H1 (cell line): ENCODE measurements around the gene IL9R. TPM values are rescaled to one million over a fixed set of nuclear protein-coding genes. Genes with fewer than 3 reads are reported as not detected.
"Not testable (repeated sequence)": the region's sequence is repeated elsewhere in the genome, so short reads cannot be mapped to it uniquely, and the experiment has no call there.

Experiments used
- CTCF ChIA-PET: fragments of 300-600 bp; sonication (Branson Sonifier 250); formaldehyde crosslinking; loops from one replicate; lab custom pipeline; 2021; ENCODE audit not compliant: partially characterized antibody; lab: Charles Lee
- POLR2A ChIA-PET: fragments of 300-600 bp; sonication (Branson Sonifier 250); formaldehyde crosslinking; loops from one replicate; lab custom pipeline; 2021; ENCODE audit warnings: inconsistent platforms; ENCODE audit not compliant: partially characterized antibody; lab: Charles Lee
- DNase-seq, 2 experiments: peaks; one replicate each; pipeline versions ENCODE4 v3.0.0 to v3.0.0-alpha.2; 2010 to 2022; ENCODE audit warnings: low spot score in 2 of 2, low read depth in 1 of 2, mixed read lengths in 1 of 2
- FAIRE-seq: peaks from 2 replicates; lab custom pipeline; 2011; peaks lifted over from hg19 to GRCh38; lab: Jason Lieb, UNC
- H2AFZ ChIP-seq: 2 replicates; pipeline ENCODE4 v1.8.1; 2012; ENCODE audit warnings: low read length, inconsistent platforms
- H2AK5ac ChIP-seq: 2 replicates; pipeline ENCODE4 v1.6.1; 2013; ENCODE audit warnings: low read depth, low read length
- H2BK120ac ChIP-seq: replicated peaks from 2 replicates; pipeline ENCODE3; 2013; ENCODE audit warnings: low read depth, low read length, inconsistent platforms
- H2BK12ac ChIP-seq: 2 replicates; pipeline ENCODE4 v1.6.1; 2013; ENCODE audit warnings: low read depth, low read length
- H2BK15ac ChIP-seq: 2 replicates; pipeline ENCODE4 v1.6.1; 2013; ENCODE audit warnings: low read length
- H2BK20ac ChIP-seq: 2 replicates; pipeline ENCODE4 v1.6.1; 2013; ENCODE audit warnings: low read length
- H2BK5ac ChIP-seq: 2 replicates; pipeline ENCODE4 v1.6.1; 2013; ENCODE audit warnings: low read depth, low read length
- H3K14ac ChIP-seq: 2 replicates; pipeline ENCODE4 v1.6.1; 2013; ENCODE audit warnings: inconsistent platforms; ENCODE audit not compliant: insufficient read length
- H3K18ac ChIP-seq: 2 replicates; pipeline ENCODE4 v1.6.1; 2013; ENCODE audit warnings: low read length; ENCODE audit errors: extremely low read depth
- H3K23ac ChIP-seq: 2 replicates; pipeline ENCODE4 v1.6.1; 2013; ENCODE audit warnings: inconsistent platforms; ENCODE audit not compliant: insufficient read length
- H3K23me2 ChIP-seq: 2 replicates; pipeline ENCODE4 v1.6.1; 2013; ENCODE audit warnings: low read depth, low read length
- H3K27ac ChIP-seq: 2 replicates; pipeline ENCODE4 v1.6.1; 2011; ENCODE audit warnings: low read depth, low read length, inconsistent platforms
- H3K27me3 ChIP-seq, 4 experiments: replicated peaks in 1 of 4; 1 replicate in 1 of 4; 2 replicates in 3 of 4; pipeline versions ENCODE4 v1.6.1 to v1.8.1; 2011 to 2013; ENCODE audit warnings: low read length in 3 of 4, mild to moderate bottlenecking in 3 of 4, inconsistent platforms in 2 of 4, mixed read lengths in 2 of 4, moderate library complexity in 1 of 4; ENCODE audit not compliant: control insufficient read depth in 3 of 4, insufficient read depth in 3 of 4; ENCODE audit errors: extremely low read depth in 1 of 4
- H3K36me3 ChIP-seq, 4 experiments: 2 replicates each; pipeline versions ENCODE4 v1.6.1 to v1.8.1; 2011 to 2013; ENCODE audit warnings: mild to moderate bottlenecking in 4 of 4, low read length in 3 of 4, moderate library complexity in 2 of 4, control low read depth in 1 of 4, inconsistent platforms in 1 of 4; ENCODE audit not compliant: insufficient read depth in 4 of 4, control insufficient read depth in 2 of 4
- H3K4ac ChIP-seq: replicated peaks from 2 replicates; pipeline ENCODE3; 2013; ENCODE audit warnings: low read length, low read depth, mixed read lengths, inconsistent platforms; ENCODE audit not compliant: insufficient read length
- H3K4me1 ChIP-seq, 4 experiments: replicated peaks in 1 of 4; 1 replicate in 1 of 4; 2 replicates in 3 of 4; pipeline versions ENCODE4 v1.6.1 to v1.8.1; 2011 to 2013; ENCODE audit warnings: low read length in 3 of 4, inconsistent platforms in 2 of 4, mixed read lengths in 1 of 4; ENCODE audit not compliant: insufficient read depth in 4 of 4, control insufficient read depth in 3 of 4
- H3K4me2 ChIP-seq, 2 experiments: 2 replicates each; pipeline versions ENCODE4 v1.6.1 to v1.8.1; 2011 to 2013; ENCODE audit warnings: low read depth in 2 of 2, low read length in 2 of 2, control low read depth in 1 of 2, inconsistent platforms in 1 of 2, mild to moderate bottlenecking in 1 of 2; ENCODE audit not compliant: insufficient read depth in 1 of 2
- H3K4me3 ChIP-seq, 4 experiments: fragments of 200-600, 300-600 bp in 1 of 4; sonication (generic), shearing (Covaris generic), sonication (Bioruptor Twin) in 1 of 4; 2 replicates each; pipeline versions ENCODE4 v1.5.1 to v1.8.1; 2011 to 2016; ENCODE audit warnings: low read length in 4 of 4, low read depth in 3 of 4, control low read depth in 2 of 4, inconsistent platforms in 2 of 4, mild to moderate bottlenecking in 2 of 4, mixed read lengths in 1 of 4, moderate library complexity in 1 of 4; ENCODE audit not compliant: insufficient read depth in 2 of 4; ENCODE audit errors: extremely low read depth in 1 of 4
- H3K56ac ChIP-seq: replicated peaks from 2 replicates; pipeline ENCODE3; 2013; ENCODE audit warnings: low read depth, mild to moderate bottlenecking, mixed read lengths, low read length, inconsistent platforms; ENCODE audit not compliant: insufficient read length
- H3K79me1 ChIP-seq: 2 replicates; pipeline ENCODE4 v1.6.1; 2013; ENCODE audit warnings: low read depth, low read length, control low read depth
- H3K79me2 ChIP-seq, 2 experiments: 2 replicates each; pipeline versions ENCODE4 v1.6.1 to v1.8.1; 2012 to 2013; ENCODE audit warnings: low read length in 2 of 2, mild to moderate bottlenecking in 2 of 2, inconsistent platforms in 1 of 2; ENCODE audit not compliant: insufficient read depth in 2 of 2, control insufficient read depth in 1 of 2
- H3K9ac ChIP-seq, 4 experiments: replicated peaks in 1 of 4; 1 replicate in 1 of 4; 2 replicates in 3 of 4; pipeline versions ENCODE4 v1.6.1 to v1.8.1; 2011 to 2013; ENCODE audit warnings: low read depth in 3 of 4, low read length in 3 of 4, control low read depth in 2 of 4, mild to moderate bottlenecking in 2 of 4, moderate library complexity in 2 of 4, inconsistent platforms in 1 of 4; ENCODE audit errors: extremely low read depth in 1 of 4
- H3K9me3 ChIP-seq, 2 experiments: 2 replicates each; pipeline versions ENCODE4 v1.6.1 to v1.8.1; 2012 to 2013; ENCODE audit warnings: mild to moderate bottlenecking in 2 of 2, moderate library complexity in 2 of 2, control low read depth in 1 of 2, inconsistent platforms in 1 of 2, low read depth in 1 of 2, low read length in 1 of 2, mixed read lengths in 1 of 2; ENCODE audit not compliant: insufficient read depth in 2 of 2
- H4K20me1 ChIP-seq, 2 experiments: replicated peaks in 1 of 2; 2 replicates each; pipeline versions ENCODE3 to v1.8.1; 2011 to 2013; ENCODE audit warnings: inconsistent platforms in 2 of 2, low read length in 2 of 2, mild to moderate bottlenecking in 1 of 2; ENCODE audit not compliant: insufficient read depth in 2 of 2, control insufficient read depth in 1 of 2
- H4K5ac ChIP-seq: 2 replicates; pipeline ENCODE4 v1.6.1; 2013; ENCODE audit warnings: low read length, low read depth, mixed read lengths, inconsistent platforms; ENCODE audit not compliant: insufficient read length
- H4K8ac ChIP-seq: 2 replicates; pipeline ENCODE4 v1.8.0; 2013; ENCODE audit warnings: mild to moderate bottlenecking, moderate library complexity, low read length, inconsistent platforms; ENCODE audit not compliant: insufficient read depth; ENCODE audit errors: extremely low read depth
- H4K91ac ChIP-seq: replicated peaks from 2 replicates; pipeline ENCODE3; 2013; ENCODE audit warnings: low read length, mixed read lengths, inconsistent platforms; ENCODE audit not compliant: insufficient read length
- WGBS, 2 experiments: shearing (Covaris generic) in 1 of 2; methylation state at CpG; one replicate each; pipeline versions ENCODE4 v1.1.6 to v1.1.7; 2013 to 2015; ENCODE audit warnings: low lambda C conversion rate in 2 of 2, mixed read lengths in 2 of 2, inconsistent platforms in 1 of 2, low coverage in 1 of 2, missing lambda C conversion rate in 1 of 2; ENCODE audit not compliant: insufficient replicate concordance in 2 of 2, insufficient coverage in 1 of 2, insufficient read length in 1 of 2; ENCODE audit errors: extremely low coverage in 1 of 2, missing lambda C conversion rate in 1 of 2; 5-methylcytosine and 5-hydroxymethylcytosine counted together
- polyA plus RNA-seq, 7 experiments: library from polyadenylated mRNA; depleted of rRNA in 3 of 7; stranded (reverse) in 5 of 7; unstranded in 2 of 7; fragments of >200 nt in 5 of 7; fragments of 200-250 nt in 2 of 7; gene quantifications; 1 replicate in 5 of 7; 2 replicates in 1 of 7; 4 replicates in 1 of 7; pipeline versions ENCODE4 v1.2.1 to v1.2.3, GENCODE V29; 2011 to 2013; ENCODE audit warnings: missing spikeins in 2 of 7, mixed read lengths in 2 of 7
- total RNA-seq: library from RNA; stranded (reverse); fragmentation: NEBNext Ultra II Directional; extraction: Animal tissue kit (Norgen Biotek cat#: 25700); gene quantifications from 2 replicates; pipeline ENCODE4 v1.2.1, GENCODE V29; 2021

The IL9R gene
- total and polyA plus RNA-seq, 2 of the 8 experiments (the other 6 are each of a cell fraction or from before 2014, with no cell fraction given) = 0.14 to 0.28 TPM

GRCh38 chrX:155999751-156000150 is 2.3 kb downstream of the IL9R start:
- H3K36me3 ChIP-seq, POLR2A ChIA-PET, FAIRE-seq, H3K18ac ChIP-seq, H2BK15ac ChIP-seq, H3K79me2 ChIP-seq, H3K56ac ChIP-seq, H3K14ac ChIP-seq, H2BK5ac ChIP-seq, H3K4me1 ChIP-seq, H2BK120ac ChIP-seq, H4K5ac ChIP-seq, H3K23me2 ChIP-seq, H3K4ac ChIP-seq, H3K9ac ChIP-seq, H2BK20ac ChIP-seq, H3K23ac ChIP-seq, H3K4me3 ChIP-seq, H4K91ac ChIP-seq, H3K4me2 ChIP-seq, H3K27me3 ChIP-seq, CTCF ChIA-PET, H4K20me1 ChIP-seq, H4K8ac ChIP-seq, H2AFZ ChIP-seq, DNase-seq, H3K79me1 ChIP-seq, H3K27ac ChIP-seq, H2AK5ac ChIP-seq, H2BK12ac ChIP-seq: not testable (repeated sequence)
- peaks cover 68 to 87% of the 10 kb centered on the region in 2 experiments for H3K9me3 ChIP-seq
- 82% methylated on average over 9 of the region's 9 CpGs; no CpG with 5 or more reads in 1 of the 2 experiments for WGBS, 2 experiments
